Measurements from ENCODE around the gene MSL1.

Gene MSL1

GRCh38 chr17:40151414-40151963 lies 29.7 kb downstream of the MSL1 start:
- no peak overlapping the region for H3K27ac ChIP-seq (ENCODE audit: low read depth, low read length)
- no peaks in the 10 kb centered on the region for H3K27me3 ChIP-seq (ENCODE audit: low read length)
- peaks cover 8% of the 10 kb centered on the region; the same call in 1 of the 2 replicates for H3K36me3 ChIP-seq (ENCODE audit: low read length)

GRCh38 chr17:40153603-40154236 lies 31.9 kb downstream of the MSL1 start:
- Histone ChIP-seq H3K4me3 (ENCODE audit: insufficient read depth, low read length, poor library complexity, severe bottlenecking) (no peak overlapping the region), H3K4me2 (ENCODE audit: low read depth, low read length, poor library complexity, severe bottlenecking) (no peak overlapping the region), H3K9me2 (replicated peaks; ENCODE audit: insufficient read depth, low read length) (no peaks in the 10 kb centered on the region), H3K79me2 (ENCODE audit: insufficient read depth, low read length) (peaks cover 50% of the 10 kb centered on the region), H3K9ac (ENCODE audit: low read length) (no peak overlapping the region), H2AFZ (ENCODE audit: low read depth, low read length, severe bottlenecking) (no peak overlapping the region), H3K36me3 (ENCODE audit: low read length) (peaks cover 8% of the 10 kb centered on the region; the same call in 1 of the 2 replicates), H3F3A (ENCODE audit: insufficient read depth) (no peaks in the 10 kb centered on the region), H3K27ac (ENCODE audit: low read depth, low read length) (no peak overlapping the region), H3K9me3 (ENCODE audit: insufficient read depth, low read length) (no peaks in the 10 kb centered on the region), H3K27me3 (ENCODE audit: low read length) (no peaks in the 10 kb centered on the region), H4K20me1 (ENCODE audit: low read depth, low read length) (no peaks in the 10 kb centered on the region)
- TF ChIP-seq CTCF (IDR thresholded peaks at IDR 0.05; ENCODE audit: insufficient read depth, low read length, poor library complexity, severe bottlenecking): no peak
- no peak for TF ChIP-seq EZH2phosphoT487 (conservative IDR thresholded peaks at IDR 0.05; ENCODE audit: low read length)

More at GRCh38 chr17:40151414-40151963, 29.7 kb downstream of the MSL1 start:
- Histone ChIP-seq H3K4me2 (ENCODE audit: low read depth, low read length, poor library complexity, severe bottlenecking) (no peak overlapping the region), H3K9me3 (ENCODE audit: insufficient read depth, low read length) (no peaks in the 10 kb centered on the region), H3F3A (ENCODE audit: insufficient read depth) (no peaks in the 10 kb centered on the region), H4K20me1 (ENCODE audit: low read depth, low read length) (no peaks in the 10 kb centered on the region), H2AFZ (ENCODE audit: low read depth, low read length, severe bottlenecking) (no peak overlapping the region), H3K9me2 (replicated peaks; ENCODE audit: insufficient read depth, low read length) (no peaks in the 10 kb centered on the region), H3K4me3 (ENCODE audit: insufficient read depth, low read length, poor library complexity, severe bottlenecking) (no peak overlapping the region), H3K9ac (ENCODE audit: low read length) (no peak overlapping the region), H3K79me2 (ENCODE audit: insufficient read depth, low read length) (peaks cover 62% of the 10 kb centered on the region)
- TF ChIP-seq EZH2phosphoT487 (conservative IDR thresholded peaks at IDR 0.05; ENCODE audit: low read length) (no peak), CTCF (IDR thresholded peaks at IDR 0.05; ENCODE audit: insufficient read depth, low read length, poor library complexity, severe bottlenecking) (no peak)

GRCh38 chr17:40157973-40158372 lies 36.2 kb downstream of the MSL1 start:
- TF ChIP-seq CTCF (IDR thresholded peaks at IDR 0.05; ENCODE audit: insufficient read depth, low read length, poor library complexity, severe bottlenecking): no peak
- TF ChIP-seq EZH2phosphoT487 (conservative IDR thresholded peaks at IDR 0.05; ENCODE audit: low read length): no peak
- H3K36me3 ChIP-seq (ENCODE audit: low read length): peaks cover 22% of the 10 kb centered on the region; the same call in 1 of the 2 replicates
- no peak overlapping the region for H3K4me2 ChIP-seq (ENCODE audit: low read depth, low read length, poor library complexity, severe bottlenecking)
- no peaks in the 10 kb centered on the region for H3F3A ChIP-seq (ENCODE audit: insufficient read depth)
- H3K79me2 ChIP-seq (ENCODE audit: insufficient read depth, low read length): peaks cover 36% of the 10 kb centered on the region
- H3K9me2 ChIP-seq (replicated peaks; ENCODE audit: insufficient read depth, low read length): no peaks in the 10 kb centered on the region
- H3K27ac ChIP-seq (ENCODE audit: low read depth, low read length): no peak overlapping the region
- no peaks in the 10 kb centered on the region for H3K27me3 ChIP-seq (ENCODE audit: low read length)
- H3K9me3 ChIP-seq (ENCODE audit: insufficient read depth, low read length): no peaks in the 10 kb centered on the region
- H3K4me3 ChIP-seq (ENCODE audit: insufficient read depth, low read length, poor library complexity, severe bottlenecking): no peak overlapping the region
- H2AFZ ChIP-seq (ENCODE audit: low read depth, low read length, severe bottlenecking): no peak overlapping the region
- no peaks in the 10 kb centered on the region for H4K20me1 ChIP-seq (ENCODE audit: low read depth, low read length)
- H3K9ac ChIP-seq (ENCODE audit: low read length): no peak overlapping the region

Data from SU-DHL-6 (cell line).